ENCODE measurements around the gene ABCB9. TPM values are rescaled to one million over a fixed set of nuclear protein-coding genes. Genes with fewer than 3 reads are reported as not detected.

ABCB9 gene
- total RNA-seq, 1 donor from 2014 or later: 16.7 TPM

GRCh38 chr12:122937622-122938091 lies 28.6 kb downstream of the ABCB9 start:
- H3K4me3 Mint-ChIP-seq: no peak overlapping the region
- H3K9me3 Mint-ChIP-seq: no peaks in the 10 kb centered on the region
- H3K27ac Mint-ChIP-seq: no peak overlapping the region
- TF ChIP-seq CTCF (IDR thresholded peaks at IDR 0.05; ENCODE audit: unreplicated experiment): no peak
- no peak for DNase-seq (ENCODE audit: low spot score in 2 of 2, unreplicated experiment in 2 of 2)
- no peaks in the 10 kb centered on the region for H3K27me3 Mint-ChIP-seq (ENCODE audit: low read depth)
- H3K36me3 Mint-ChIP-seq: peaks cover 5% of the 10 kb centered on the region
- H3K4me1 Mint-ChIP-seq: no peaks in the 10 kb centered on the region

- H3K4me3 Mint-ChIP-seq: no peak overlapping the region
- no peaks in the 10 kb centered on the region for H3K4me1 Mint-ChIP-seq
- no peak overlapping the region for H3K27ac Mint-ChIP-seq
- peaks cover 5% of the 10 kb centered on the region for H3K36me3 Mint-ChIP-seq
- H3K27me3 Mint-ChIP-seq (ENCODE audit: low read depth): no peaks in the 10 kb centered on the region
- H3K9me3 Mint-ChIP-seq: no peaks in the 10 kb centered on the region
- no peak for DNase-seq (ENCODE audit: low spot score in 2 of 2, unreplicated experiment in 2 of 2)
- TF ChIP-seq CTCF (IDR thresholded peaks at IDR 0.05; ENCODE audit: unreplicated experiment): no peak
Observed at GRCh38 chr12:122935318-122935717, 30.9 kb downstream of the ABCB9 start.

- TF ChIP-seq CTCF (IDR thresholded peaks at IDR 0.05; ENCODE audit: unreplicated experiment): no peak
- DNase-seq (ENCODE audit: low spot score in 2 of 2, unreplicated experiment in 2 of 2): no peak
- peaks cover 5% of the 10 kb centered on the region for H3K36me3 Mint-ChIP-seq
- no peak overlapping the region for H3K4me3 Mint-ChIP-seq
- H3K9me3 Mint-ChIP-seq: no peaks in the 10 kb centered on the region
- H3K4me1 Mint-ChIP-seq: no peaks in the 10 kb centered on the region
- no peaks in the 10 kb centered on the region for H3K27me3 Mint-ChIP-seq (ENCODE audit: low read depth)
- no peak overlapping the region for H3K27ac Mint-ChIP-seq
Observed at GRCh38 chr12:122934722-122935121, 31.5 kb downstream of the ABCB9 start.

GRCh38 chr12:122932207-122932606 lies 34.1 kb downstream of the ABCB9 start:
- TF ChIP-seq CTCF (IDR thresholded peaks at IDR 0.05; ENCODE audit: unreplicated experiment): no peak
- Mint-ChIP-seq H3K4me3 (no peak overlapping the region), H3K4me1 (peaks cover 2% of the 10 kb centered on the region), H3K9me3 (no peaks in the 10 kb centered on the region), H3K27ac (no peak overlapping the region), H3K36me3 (no peaks in the 10 kb centered on the region), H3K27me3 (ENCODE audit: low read depth) (no peaks in the 10 kb centered on the region)
- DNase-seq (ENCODE audit: low spot score in 2 of 2, unreplicated experiment in 2 of 2): no peak

- Mint-ChIP-seq H3K27ac (no peak overlapping the region), H3K27me3 (ENCODE audit: low read depth) (no peaks in the 10 kb centered on the region)
Observed at GRCh38 chr12:122929812-122930211, 36.5 kb downstream of the ABCB9 start.

More at GRCh38 chr12:122929812-122930211, 36.5 kb downstream of the ABCB9 start:
- Mint-ChIP-seq H3K9me3 (no peaks in the 10 kb centered on the region), H3K4me3 (no peak overlapping the region), H3K4me1 (peaks cover 2% of the 10 kb centered on the region), H3K36me3 (no peaks in the 10 kb centered on the region)
- DNase-seq (ENCODE audit: low spot score in 2 of 2, unreplicated experiment in 2 of 2): no peak
- no peak for TF ChIP-seq CTCF (IDR thresholded peaks at IDR 0.05; ENCODE audit: unreplicated experiment)

Data from mesothelial cell of epicardium (in vitro differentiated cells).